Activated CD4-positive, alpha-beta T cell treated with anti-CD3 and anti-CD28 coated beads, Interleukin-2, amount 10 ng/mL, durations not matched to agents 24 days and 14 days (primary cell): ENCODE results near the gene ST3GAL4. TPM values are rescaled to one million over a fixed set of nuclear protein-coding genes. Genes with fewer than 3 reads are reported as not detected.
"Not testable (repeated sequence)": the region's sequence is repeated elsewhere in the genome, so short reads cannot be mapped to it uniquely, and the experiment has no call there.

Experiments used
- DNase-seq: peaks from one replicate; pipeline ENCODE4 v3.0.0; 2022
- H3K27ac Mint-ChIP-seq: one replicate; pipeline ENCODE4 v1.8.0; 2022; ENCODE audit warnings: mild to moderate bottlenecking, mixed read lengths
- H3K27me3 Mint-ChIP-seq: one replicate; pipeline ENCODE4 v1.8.0; 2022; ENCODE audit warnings: mixed read lengths
- H3K36me3 Mint-ChIP-seq: one replicate; pipeline ENCODE4 v1.8.0; 2022; ENCODE audit warnings: low read depth, mild to moderate bottlenecking, mixed read lengths
- H3K4me1 Mint-ChIP-seq: one replicate; pipeline ENCODE4 v1.8.0; 2021; ENCODE audit warnings: mixed read lengths
- H3K4me3 Mint-ChIP-seq: one replicate; pipeline ENCODE4 v1.8.0; 2022; ENCODE audit warnings: mild to moderate bottlenecking, moderate library complexity, mixed read lengths
- H3K9me3 Mint-ChIP-seq: one replicate; pipeline ENCODE4 v1.8.0; 2021; ENCODE audit warnings: mixed read lengths
- intact Hi-C: fragments of 100-400 bp; cut with micrococcal nuclease; formaldehyde crosslinking; loops from one replicate; pipeline ENCODE4 v1.15.1; 2023
- total RNA-seq: library from RNA; stranded (reverse); gene quantifications from 2 replicates; pipeline ENCODE4 v1.2.3, GENCODE V29; 2022

ST3GAL4 gene
- total RNA-seq, 1 donor from 2014 or later, result 13.3 TPM

DNA sequence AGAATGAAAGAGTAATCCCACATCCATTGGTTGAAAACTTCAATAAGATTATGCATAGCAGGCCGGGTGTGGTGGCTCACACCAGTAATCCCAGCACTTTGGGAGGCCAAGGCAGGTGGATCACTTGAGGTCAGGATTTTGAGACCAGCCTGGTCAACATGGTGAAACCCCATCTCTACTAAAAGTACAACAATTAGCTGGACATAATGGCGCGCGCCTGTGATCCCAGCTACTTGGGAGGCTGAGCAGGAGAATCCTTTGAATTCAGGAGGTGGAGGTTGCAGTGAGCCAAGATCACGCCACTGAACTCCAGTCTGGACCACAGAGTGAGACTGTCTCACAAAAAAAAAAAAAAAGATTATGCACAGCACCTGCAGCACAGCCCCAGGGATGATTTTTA lies 12.3 kb downstream of the ST3GAL4 start:
- H3K27ac Mint-ChIP-seq, H3K36me3 Mint-ChIP-seq, H3K4me3 Mint-ChIP-seq, intact Hi-C loops, H3K9me3 Mint-ChIP-seq, DNase-seq, H3K27me3 Mint-ChIP-seq, H3K4me1 Mint-ChIP-seq: not testable (repeated sequence)

DNA sequence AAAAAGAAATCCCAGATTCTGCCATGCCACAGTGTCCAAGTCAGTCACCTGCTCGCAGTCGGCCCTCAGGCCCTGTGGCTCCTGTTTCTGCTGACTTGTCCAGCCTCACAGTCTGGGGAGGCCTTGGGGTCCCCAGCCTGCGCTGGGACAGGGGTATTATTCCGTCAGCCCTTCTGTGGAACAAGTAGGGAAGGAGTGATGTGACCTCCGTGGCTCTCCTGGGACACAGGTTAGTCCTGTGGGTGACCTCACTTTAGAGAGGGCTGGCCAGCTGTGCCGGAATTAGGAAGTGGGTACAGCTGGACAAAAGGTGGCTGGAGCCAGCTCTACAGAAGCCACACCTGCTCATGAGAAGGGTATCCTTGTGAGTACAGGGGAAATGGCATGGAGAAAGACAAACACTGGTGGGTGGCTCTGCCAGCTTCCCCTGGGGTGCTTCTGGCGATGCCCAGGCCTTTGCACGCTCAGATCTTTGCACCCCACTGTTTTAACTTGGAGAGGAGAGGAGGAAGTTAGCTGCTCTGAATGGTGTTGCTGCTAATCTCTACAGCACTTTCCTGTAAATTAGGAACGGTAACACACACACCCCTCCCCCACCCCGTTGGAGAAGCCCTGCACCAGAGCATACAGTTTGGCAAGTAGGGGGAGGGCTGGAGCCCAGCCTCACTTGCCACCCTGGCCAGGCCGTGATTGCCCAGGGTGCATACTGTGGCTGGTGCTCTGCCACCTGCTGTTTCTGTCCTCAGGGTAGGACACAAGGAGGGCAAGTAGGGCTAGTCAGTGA lies 13.0 kb downstream of the ST3GAL4 start:
- H3K36me3 Mint-ChIP-seq, H3K4me3 Mint-ChIP-seq, H3K27me3 Mint-ChIP-seq, H3K4me1 Mint-ChIP-seq, H3K9me3 Mint-ChIP-seq, intact Hi-C loops, DNase-seq, H3K27ac Mint-ChIP-seq: not testable (repeated sequence)

DNA sequence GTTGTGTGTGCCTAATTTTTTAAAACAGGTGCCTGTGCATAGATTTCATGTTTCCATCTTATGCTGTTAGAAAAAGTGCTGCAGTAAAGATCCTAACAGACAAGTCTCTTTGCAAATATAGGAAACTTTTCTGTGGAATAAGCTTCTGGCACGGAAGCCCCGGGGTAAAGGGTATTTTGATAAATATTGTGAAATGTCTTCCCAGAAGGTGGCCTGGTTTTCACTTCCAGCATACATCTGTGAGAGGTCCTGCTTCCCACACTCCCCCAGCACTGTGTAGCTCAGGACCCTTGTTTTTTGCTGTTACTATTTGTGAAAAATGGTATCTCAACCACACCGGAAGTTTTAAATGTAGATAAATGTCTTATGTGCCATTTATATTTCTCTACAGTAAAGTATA lies 14.5 kb downstream of the ST3GAL4 start:
- no peaks in the 10 kb centered on the region for H3K9me3 Mint-ChIP-seq
- no peak for DNase-seq
- no peak overlapping the region for H3K4me3 Mint-ChIP-seq
- peaks cover 7% of the 10 kb centered on the region for H3K4me1 Mint-ChIP-seq
- intact Hi-C loops, result no loop called here
- H3K27ac Mint-ChIP-seq, result no peak overlapping the region
- no peaks in the 10 kb centered on the region for H3K36me3 Mint-ChIP-seq
- no peaks in the 10 kb centered on the region for H3K27me3 Mint-ChIP-seq

DNA sequence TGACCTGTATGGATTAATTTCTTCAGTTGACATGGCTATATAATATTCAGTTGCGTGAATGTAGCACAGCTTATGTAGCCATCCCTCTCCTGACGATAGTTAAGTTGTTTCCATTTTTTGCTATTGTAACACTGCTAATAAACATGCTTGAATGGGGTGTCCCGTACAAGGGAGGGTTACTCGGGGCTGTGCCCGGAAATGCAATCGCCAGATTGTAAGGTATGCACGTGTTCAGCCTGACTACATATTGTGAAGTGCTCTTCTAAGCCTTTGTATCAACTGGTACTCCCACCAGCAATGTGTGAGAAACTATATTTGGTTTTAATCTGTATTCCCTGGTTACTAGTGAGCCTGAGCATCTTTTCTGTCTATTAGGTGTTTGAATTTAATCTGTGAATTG lies 16.1 kb downstream of the ST3GAL4 start:
- intact Hi-C loops, result no loop called here
- no peak overlapping the region for H3K4me3 Mint-ChIP-seq
- H3K4me1 Mint-ChIP-seq, result peaks cover 7% of the 10 kb centered on the region
- H3K27ac Mint-ChIP-seq, result no peak overlapping the region
- no peaks in the 10 kb centered on the region for H3K9me3 Mint-ChIP-seq
- no peaks in the 10 kb centered on the region for H3K27me3 Mint-ChIP-seq
- H3K36me3 Mint-ChIP-seq, result no peaks in the 10 kb centered on the region
- DNase-seq, result no peak

DNA sequence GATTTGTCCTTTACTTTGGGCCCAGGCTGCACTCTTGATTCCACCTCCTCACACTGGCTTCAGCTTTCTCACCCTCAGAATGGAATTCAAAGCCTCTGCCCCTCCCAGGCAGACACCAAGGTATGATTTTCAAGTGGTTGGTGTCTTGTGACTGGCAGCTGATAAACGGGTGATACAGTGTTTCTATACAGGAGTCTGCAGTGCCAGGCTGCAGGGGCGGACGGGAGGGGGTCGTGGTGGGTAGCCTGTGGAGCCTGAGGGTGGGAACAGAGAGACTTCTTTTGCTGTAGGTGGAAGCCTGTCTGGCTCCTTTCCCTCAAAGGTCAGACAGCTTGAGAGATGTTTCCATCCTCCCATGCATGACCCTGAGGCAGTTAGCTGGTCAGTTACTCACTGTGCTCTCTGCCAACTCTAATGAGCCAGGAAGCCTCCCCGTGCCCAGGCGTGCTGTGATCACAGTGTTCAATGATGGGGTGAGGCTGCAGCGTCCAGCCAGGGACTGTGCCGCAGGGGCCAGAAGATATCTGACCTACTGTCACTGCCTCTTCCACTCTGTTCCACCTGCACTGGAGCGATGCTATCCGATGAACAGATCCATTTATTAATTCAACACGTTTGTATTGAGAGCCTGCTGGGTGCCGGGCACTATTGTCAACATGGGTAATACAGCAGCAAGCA lies 18.0 kb downstream of the ST3GAL4 start:
- H3K4me1 Mint-ChIP-seq, H3K27ac Mint-ChIP-seq, intact Hi-C loops, H3K27me3 Mint-ChIP-seq, H3K4me3 Mint-ChIP-seq, DNase-seq, H3K36me3 Mint-ChIP-seq, H3K9me3 Mint-ChIP-seq: not testable (repeated sequence)

DNA sequence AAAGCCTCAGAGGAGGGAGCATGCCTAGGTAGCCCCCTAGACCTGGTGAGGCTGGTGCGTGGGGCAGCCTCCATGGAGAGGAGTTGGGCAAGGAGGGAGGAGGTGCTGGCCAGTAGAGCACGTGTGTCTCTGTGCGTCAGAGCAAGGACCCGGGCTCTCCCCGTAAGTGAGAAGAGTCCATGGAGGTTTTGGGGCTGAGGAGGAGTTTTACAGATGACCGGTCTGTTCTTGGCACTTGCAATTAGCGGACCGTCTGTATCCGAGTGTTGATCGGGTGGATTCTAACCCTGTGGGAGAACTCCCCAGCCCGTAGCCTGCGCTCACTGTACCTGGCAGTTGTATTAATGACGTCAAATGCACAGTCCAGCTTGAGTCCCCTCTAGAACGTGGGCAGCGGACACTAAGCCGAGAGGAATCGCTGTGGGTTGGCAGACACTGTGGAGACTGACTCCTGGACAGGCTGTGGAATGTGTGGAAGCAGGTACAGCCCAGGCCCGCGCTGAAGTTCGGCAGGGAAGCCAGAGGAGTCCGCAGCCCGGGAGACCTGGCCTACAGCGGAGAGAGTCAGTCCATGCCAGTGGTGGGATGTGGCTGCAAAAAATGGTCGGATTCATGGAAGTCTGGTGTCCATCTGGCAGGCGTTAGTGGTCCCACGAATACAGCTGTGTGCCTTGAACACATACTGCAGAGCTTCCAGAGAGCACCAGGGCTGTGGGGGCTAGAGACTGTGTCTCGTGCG lies 19.2 kb downstream of the ST3GAL4 start:
- DNase-seq, intact Hi-C loops, H3K27ac Mint-ChIP-seq, H3K9me3 Mint-ChIP-seq, H3K27me3 Mint-ChIP-seq, H3K36me3 Mint-ChIP-seq, H3K4me1 Mint-ChIP-seq, H3K4me3 Mint-ChIP-seq: not testable (repeated sequence)

DNA sequence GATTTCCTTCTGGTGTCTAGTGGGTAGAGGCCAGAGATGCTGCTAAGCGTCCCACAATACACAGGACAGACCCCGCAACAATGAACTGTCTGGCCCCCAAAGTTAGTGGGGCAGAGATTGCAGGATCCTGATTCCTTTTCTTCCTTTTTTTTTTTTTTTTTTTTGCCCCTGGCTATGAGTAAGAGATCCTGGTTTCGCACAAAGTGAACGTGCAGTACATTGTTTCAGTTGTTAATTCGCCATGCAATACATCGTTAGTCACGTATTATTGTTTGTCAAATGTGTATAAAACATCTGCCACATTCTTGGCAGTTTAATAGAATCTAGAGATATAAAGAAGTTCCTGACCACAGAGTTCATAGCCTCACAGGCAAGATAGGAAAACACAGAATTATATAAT lies 20.2 kb downstream of the ST3GAL4 start:
- intact Hi-C loops, result no loop called here
- H3K9me3 Mint-ChIP-seq, result no peaks in the 10 kb centered on the region
- DNase-seq, result no peak
- H3K27me3 Mint-ChIP-seq, result no peaks in the 10 kb centered on the region
- H3K4me1 Mint-ChIP-seq, result no peaks in the 10 kb centered on the region
- H3K27ac Mint-ChIP-seq, result no peak overlapping the region
- no peak overlapping the region for H3K4me3 Mint-ChIP-seq
- no peaks in the 10 kb centered on the region for H3K36me3 Mint-ChIP-seq

DNA sequence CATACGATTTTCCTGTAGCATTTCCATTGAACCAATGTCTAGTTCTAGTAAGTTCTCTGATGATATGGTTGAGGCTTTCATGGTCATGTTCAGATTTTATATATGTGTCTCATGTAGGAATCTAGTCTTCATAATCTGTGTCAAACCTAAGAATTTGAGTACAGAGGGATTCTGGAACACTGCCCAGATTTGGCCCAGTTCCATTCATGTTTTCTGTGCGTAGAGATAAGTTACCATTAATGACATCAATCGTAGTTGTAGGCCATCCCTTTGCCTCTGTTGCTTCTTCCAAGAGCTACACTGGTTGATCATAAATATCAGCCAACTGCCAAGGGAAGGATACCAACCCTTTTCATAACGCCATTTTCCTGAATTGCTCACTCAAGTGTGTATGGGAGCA lies 23.3 kb downstream of the ST3GAL4 start:
- Mint-ChIP-seq H3K9me3 (no peaks in the 10 kb centered on the region), H3K27me3 (no peaks in the 10 kb centered on the region), H3K36me3 (no peaks in the 10 kb centered on the region), H3K4me1 (no peaks in the 10 kb centered on the region), H3K27ac (no peak overlapping the region), H3K4me3 (no peak overlapping the region)
- intact Hi-C loops, result no loop called here
- no peak for DNase-seq

DNA sequence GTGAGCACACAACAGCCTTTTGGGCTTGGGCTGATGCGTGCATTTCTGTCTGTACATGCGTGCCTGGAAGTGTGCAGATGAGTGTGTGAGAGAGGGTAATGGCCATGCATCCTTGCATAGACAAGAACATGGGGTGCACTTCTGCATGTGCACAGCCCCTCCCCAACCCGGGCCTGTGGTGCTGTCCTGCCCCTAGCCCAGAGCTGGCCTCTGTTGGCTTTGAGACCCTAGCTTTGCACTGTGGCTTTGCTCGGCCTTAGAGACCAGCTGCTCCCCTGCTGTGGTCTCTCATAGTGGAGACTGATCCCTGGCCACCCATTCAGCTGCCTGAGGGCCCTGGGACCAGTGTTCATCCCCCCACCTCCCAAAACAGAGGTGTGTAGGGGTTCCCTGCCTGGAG lies 25.4 kb downstream of the ST3GAL4 start:
- no peak for DNase-seq
- intact Hi-C loops, result no loop called here
- Mint-ChIP-seq H3K9me3 (no peaks in the 10 kb centered on the region), H3K27me3 (no peaks in the 10 kb centered on the region), H3K27ac (no peak overlapping the region), H3K4me3 (no peak overlapping the region), H3K36me3 (no peaks in the 10 kb centered on the region), H3K4me1 (no peaks in the 10 kb centered on the region)

DNA sequence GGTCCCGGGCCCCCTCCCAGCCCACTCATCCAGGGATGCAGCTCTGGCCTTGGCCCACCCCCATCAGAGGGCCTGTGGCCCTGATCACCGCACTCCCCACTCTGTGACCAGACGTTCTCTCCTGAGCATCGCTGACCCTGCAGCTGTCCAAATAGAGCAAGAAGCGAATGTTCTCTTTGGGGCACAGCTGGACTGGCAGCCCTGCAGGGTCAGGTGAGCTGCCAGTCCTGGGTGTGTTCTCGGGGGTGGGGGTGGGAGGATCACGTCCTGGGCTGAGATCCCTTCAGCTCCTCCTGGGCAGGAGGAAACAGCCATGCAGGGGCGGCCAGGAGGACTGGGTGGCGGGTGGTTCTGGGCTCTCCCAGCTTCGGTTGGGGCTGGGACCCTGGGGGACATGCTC lies 26.5 kb downstream of the ST3GAL4 start:
- H3K9me3 Mint-ChIP-seq, DNase-seq, H3K27me3 Mint-ChIP-seq, H3K4me1 Mint-ChIP-seq, H3K36me3 Mint-ChIP-seq, H3K4me3 Mint-ChIP-seq, intact Hi-C loops, H3K27ac Mint-ChIP-seq: not testable (repeated sequence)

DNA sequence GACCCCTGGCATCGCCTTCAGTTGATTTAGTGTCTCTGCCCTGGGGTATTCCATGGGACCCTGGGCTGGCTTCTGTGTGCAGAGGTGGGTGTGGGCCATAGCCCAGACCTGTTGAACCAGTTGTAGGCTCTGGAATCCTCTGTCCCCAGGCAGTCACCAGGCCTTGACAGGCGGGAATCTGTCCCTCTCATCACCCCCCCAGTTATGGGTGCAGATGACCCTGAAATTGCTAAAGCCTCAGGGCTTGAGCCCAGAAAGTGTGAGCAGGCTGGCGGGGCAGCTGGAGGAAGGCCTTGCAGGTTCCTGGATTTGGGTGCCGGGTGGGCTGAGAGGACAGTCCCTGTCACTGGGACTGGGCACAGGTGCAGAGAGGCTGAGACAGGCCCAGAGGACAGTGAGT lies 27.2 kb downstream of the ST3GAL4 start:
- H3K27ac Mint-ChIP-seq, result not testable (repeated sequence)

DNA sequence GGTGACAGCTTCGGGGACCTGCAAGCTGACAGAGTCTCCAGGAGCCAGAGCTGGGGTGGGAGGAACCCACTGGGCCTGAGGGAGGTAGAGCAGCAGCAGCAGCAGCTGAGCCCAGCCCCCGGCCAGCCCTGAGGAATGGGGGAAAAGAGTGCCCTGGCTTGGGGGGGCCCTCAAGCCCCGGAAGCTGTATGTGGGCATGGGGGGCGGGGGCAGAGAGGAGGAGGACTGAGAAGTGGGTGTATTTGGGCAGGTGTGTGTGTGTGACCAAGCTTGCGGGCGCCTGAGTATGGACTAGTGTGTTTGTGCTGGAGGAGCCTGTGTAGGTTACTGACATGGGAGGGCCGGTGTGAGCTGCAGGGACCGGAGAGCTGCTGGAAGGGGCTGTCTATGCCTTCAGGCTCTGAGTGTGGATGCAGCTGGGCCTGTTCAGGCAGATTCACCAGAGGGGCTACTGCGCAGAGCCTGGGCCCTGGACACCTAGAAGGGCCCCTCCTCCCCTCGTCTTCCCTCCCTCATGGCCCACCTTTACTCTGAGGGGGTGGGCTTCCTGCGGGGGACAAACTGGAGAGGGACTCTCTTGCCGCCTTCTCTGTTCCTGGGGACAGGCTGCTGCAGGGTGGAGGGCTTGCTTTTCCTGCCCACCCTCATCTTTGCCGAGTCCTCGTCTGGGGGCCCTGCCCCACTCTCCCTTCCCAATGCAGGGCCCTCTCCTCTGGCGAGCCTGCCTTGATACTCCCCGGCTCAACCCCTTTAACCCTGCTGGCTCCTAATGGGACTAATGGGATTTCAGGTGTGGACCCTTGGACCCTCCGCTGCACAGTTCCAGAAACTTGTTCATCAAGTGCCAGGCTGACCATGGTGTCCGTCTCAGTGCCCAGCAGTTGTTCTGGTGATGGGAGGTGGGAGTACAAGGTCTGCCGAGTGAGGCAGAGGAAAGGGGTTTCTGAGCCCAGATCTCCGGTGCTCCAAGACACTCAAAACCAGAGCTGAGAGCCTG lies 28.2 kb downstream of the ST3GAL4 start:
- Mint-ChIP-seq H3K36me3 (no peaks in the 10 kb centered on the region), H3K4me1 (peaks cover 5% of the 10 kb centered on the region), H3K27me3 (no peaks in the 10 kb centered on the region), H3K4me3 (no peak overlapping the region), H3K27ac (no peak overlapping the region), H3K9me3 (no peaks in the 10 kb centered on the region)
- intact Hi-C loops, result no loop called here
- DNase-seq, result no peak

More for the DNA sequence above, 27.2 kb downstream of the ST3GAL4 start:
- H3K4me1 Mint-ChIP-seq, H3K27me3 Mint-ChIP-seq, H3K4me3 Mint-ChIP-seq, DNase-seq, H3K9me3 Mint-ChIP-seq, H3K36me3 Mint-ChIP-seq, intact Hi-C loops: not testable (repeated sequence)

DNA sequence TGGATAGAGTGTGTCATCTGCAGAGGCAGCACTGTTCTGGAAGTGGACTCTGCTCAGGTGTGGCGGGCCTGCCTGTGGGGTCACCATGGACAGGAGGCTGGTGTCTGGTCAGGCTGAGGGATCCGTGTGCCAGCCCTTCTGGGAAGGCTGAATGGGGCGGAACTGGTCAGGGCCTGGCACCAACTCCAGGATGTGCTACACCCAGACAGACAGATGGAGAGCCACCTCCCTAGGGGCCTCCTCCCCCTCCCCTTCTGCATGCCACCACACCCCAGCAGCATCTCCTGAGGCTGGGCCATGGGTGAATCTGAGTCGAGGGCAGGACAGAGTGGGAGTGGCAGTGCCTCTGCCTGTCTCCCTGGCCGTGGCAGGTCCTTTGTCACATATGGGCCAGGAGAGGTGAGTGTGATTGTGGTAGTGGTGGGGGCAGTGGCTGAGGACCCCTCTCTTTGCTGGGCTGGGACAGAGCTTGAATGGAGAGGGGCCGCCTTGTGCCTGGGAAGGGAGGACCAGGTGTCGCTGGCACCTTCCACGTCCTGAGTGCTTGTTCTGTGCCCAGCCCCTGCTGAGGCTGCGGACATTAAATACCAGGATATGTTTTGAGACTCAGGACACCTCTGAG lies 29.1 kb downstream of the ST3GAL4 start:
- Mint-ChIP-seq H3K4me1 (peaks cover 5% of the 10 kb centered on the region), H3K9me3 (no peaks in the 10 kb centered on the region), H3K27me3 (no peaks in the 10 kb centered on the region), H3K4me3 (no peak overlapping the region), H3K27ac (no peak overlapping the region), H3K36me3 (no peaks in the 10 kb centered on the region)
- intact Hi-C loops, result no loop called here
- no peak for DNase-seq
